ENCODE data around the gene TAF6L.

GRCh38 chr11:62771144-62772021, at the start of gene TAF6L:
- TF ChIP-seq CTCF (optimal IDR thresholded peaks at IDR 0.05 in 1 of 3, IDR thresholded peaks at IDR 0.05 in 1 of 3, conservative IDR thresholded peaks at IDR 0.05 in 1 of 3; ENCODE audit: extremely low read depth in 1 of 3, insufficient read depth in 2 of 3, low read length in 3 of 3), result no peak
- no peak for TF ChIP-seq EZH2 (IDR thresholded peaks at IDR 0.05; ENCODE audit: low read length)

All from keratinocyte (primary cell).